ENCODE results near the gene TMEM217. TPM values are rescaled to one million over a fixed set of nuclear protein-coding genes. Genes with fewer than 3 reads are reported as not detected.

Gene TMEM217
- total RNA-seq, 1 experiment from 2014 or later, result 1.4 TPM

DNA sequence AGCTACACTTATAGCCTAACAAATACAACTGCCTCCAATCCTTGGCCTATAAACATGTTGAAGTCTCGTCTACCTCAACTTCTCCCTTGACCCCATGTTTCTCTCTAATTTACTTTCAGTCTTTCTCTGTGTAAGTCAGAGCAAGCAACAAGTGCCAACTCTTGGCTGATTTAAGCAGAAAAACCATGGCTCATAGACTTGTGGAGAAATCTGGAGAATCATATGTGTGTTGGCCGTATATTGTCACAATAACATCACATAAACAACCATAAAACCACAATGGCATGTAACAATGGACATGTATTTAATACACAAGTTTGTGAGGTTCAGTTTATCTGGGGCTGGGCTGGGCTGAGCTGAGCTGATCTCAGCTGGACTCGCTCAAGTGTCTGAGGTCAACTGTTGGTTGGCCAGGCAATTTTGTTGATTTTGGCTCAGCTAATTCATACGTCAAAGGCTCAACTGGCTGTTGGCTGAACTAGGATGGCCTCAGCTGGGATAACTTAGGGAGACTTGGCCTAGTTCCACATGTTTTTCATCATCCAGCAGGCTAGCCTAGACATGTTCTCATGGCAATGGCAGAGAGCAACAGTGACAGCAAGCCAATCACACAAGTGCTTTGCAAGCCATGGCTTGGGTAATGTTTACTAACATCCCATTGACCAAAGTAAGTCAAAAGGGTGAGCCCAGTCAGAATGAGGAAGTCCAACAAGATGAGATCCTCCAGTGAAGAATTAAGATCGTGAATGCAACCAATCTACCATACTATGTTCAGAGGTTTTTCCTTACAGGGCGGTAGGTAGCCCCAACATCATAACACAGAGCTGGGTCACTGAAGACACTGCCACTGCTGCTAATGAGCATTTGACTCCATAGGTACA lies 13.3 kb downstream of the TMEM217 start:
- DNase-seq (ENCODE audit: low spot score), result peak; percentile 63

DNA sequence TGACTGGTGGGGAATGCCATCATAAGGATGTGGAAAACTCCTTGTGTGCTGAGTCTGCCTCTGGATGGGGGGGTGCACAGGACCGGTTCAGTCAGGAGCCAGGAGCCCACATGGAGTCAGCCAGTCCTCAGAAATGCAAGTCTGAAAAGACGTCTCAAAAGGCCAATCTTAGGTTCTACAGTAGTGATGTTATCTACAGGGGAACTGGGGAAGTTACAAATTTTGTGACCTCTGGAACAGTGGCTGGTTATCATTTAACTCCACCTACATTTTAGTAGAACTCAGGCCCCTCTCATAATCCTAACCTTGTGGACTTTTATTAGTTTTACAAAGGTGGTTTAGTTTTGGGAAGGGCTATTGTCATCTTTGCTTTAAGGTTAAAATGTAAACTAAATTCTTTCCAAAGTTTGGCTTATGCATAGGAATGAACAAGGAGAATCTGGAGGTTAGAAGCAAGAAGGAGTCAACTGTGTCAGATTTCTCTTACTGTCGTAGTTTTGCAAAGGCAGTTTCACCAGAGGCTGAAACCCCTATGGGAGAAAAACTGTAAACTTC lies 14.1 kb downstream of the TMEM217 start:
- DNase-seq (ENCODE audit: low spot score), result no peak

DNA sequence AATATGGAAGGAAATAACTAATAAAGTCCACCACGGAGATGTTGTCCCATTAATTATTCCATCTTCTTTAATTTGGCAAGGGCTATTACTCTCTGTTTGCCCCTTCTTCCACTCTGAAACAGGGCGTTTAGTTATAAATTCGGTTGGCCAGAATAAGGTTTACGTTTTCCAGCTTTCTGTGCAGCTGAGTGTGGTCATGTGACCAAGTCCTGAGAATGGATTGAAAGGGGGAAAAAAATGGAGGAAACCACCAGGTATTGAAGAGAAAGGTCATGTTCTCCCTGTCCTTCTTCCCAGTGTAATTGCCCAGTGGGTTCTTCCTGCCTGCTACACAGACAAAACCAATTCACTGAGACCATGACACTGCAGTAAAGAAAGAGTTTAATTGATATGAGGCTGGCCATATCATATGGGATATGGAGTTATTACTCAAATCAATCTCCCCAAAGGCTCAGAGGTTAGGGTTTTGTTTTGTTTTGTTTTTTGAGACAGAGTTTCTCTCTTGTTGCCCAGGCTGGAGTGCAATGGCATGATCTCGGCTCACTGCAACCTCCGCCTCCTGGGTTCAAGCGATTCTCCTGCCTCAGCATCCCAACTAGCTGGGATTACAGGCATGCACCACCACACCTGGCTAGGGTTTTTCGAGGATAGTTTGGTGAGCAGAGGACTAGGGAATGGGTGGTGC lies 14.7 kb downstream of the TMEM217 start:
- peak; percentile 18 for DNase-seq (ENCODE audit: low spot score)

DNA sequence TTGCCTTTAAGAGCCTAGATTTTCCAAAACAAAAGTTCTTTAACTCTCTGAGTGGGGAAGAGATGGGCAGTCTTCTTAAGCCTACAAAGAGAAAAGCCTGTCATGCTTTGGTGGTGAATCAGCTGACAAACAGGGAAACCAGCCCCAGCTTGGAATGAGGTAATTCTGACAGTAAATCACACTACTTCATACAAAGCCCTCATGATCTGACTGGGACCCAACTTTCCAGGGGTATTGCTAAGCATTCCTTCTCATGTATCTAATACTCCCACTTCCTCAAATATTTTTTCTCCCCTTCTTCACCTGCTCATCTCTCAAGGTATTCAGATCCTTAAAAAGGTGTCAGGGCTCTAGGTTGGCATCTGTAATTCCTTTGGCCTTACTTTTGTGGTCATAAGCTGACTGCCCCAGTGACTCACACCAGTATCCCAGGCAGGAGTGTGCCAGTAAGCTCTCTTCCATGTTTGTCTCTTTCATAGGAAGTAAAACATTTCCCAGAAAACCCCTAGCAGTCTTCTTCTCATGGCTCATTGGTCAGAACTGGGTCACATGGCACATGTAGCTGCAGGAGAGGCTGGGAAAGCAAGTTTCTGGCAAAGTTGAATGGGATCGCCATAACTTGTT lies 15.4 kb downstream of the TMEM217 start:
- peak; percentile 70 for DNase-seq (ENCODE audit: low spot score)

DNA sequence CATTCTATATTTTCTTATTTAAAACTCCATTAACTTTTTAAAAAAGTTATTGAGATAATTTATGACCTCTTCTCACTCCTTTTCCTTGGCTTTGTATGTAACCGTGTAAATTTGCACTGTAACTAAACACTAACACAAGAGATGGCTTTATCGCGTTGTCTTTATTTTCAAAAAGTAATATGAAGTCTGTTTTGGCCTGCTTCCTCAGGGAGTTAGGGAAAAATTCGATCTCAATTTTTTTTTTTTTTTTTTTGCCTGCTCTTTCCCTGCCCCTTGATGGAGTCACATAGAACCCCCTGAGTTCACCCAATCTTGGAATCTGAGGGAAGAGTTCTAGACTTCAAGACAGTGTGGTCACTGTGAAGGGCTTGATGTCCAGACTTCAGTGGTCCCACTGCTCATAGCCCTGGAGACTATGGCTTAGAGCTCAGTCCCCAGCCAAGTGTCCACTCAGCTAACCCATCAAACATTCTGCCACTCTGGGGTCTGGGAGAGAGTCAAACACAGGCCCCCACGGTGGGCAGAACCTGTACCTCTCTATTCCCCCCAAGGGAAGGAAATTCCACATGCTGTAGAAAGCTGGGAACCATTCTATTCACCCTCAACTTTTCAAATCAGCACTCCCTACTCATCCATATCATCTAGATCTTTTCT lies 16.0 kb downstream of the TMEM217 start:
- DNase-seq (ENCODE audit: low spot score), result no peak

DNA sequence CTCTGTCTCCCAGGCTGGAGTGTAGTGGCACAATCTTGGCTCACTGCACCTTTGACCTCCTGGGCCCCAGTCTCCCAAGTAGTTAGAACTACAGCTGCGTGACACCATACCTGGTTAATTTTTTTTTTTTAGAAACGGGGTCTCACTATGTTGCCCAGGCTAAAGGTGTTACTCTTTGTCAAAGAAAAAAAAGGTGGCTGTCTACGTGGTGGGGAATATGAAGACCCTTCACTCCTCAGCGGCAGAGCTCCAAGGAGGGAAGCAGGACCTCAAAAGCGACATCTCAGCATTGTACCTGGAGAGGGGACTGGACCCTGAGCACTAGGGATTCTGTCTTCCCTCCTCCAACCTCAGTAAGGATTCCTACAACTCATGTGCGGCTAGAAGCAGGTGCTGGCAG lies 16.8 kb downstream of the TMEM217 start:
- DNase-seq (ENCODE audit: low spot score), result no peak

DNA sequence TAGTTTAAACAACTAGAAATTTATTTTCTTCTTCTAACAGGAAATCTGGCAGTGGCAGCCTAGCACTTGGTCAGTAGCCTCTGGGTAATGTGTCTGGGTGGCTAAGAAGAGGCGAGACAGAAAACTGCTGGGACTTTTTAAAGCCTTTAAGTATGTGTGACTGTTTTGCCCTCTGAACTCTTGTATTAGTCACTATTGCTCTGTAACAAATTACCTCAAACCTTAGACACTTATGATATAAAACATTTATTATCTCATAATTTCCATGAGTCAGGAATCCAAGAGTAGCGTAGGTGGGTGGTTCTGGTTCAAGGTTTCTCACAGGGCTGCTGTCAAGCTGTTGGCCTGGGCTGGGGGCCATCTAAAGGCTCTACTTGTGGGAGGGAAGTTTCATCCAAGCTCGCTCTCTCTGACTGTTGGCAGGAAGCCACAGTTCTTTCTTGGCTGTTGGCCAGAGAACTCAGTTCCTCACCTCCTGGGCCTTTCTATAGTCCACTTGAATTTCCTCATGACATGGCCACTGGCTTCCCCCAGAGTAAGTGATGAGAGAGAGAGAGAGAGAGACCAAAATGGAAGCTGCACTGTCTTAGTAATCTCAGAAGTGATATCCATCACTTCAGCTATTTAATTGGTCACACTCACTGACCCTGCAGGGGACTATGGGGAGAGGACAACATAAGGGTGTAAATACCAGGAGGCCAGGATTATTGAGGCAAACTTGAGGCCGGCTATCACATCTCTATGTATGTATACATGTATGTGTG lies 17.8 kb downstream of the TMEM217 start:
- peak; percentile 86 for DNase-seq (ENCODE audit: low spot score)

DNA sequence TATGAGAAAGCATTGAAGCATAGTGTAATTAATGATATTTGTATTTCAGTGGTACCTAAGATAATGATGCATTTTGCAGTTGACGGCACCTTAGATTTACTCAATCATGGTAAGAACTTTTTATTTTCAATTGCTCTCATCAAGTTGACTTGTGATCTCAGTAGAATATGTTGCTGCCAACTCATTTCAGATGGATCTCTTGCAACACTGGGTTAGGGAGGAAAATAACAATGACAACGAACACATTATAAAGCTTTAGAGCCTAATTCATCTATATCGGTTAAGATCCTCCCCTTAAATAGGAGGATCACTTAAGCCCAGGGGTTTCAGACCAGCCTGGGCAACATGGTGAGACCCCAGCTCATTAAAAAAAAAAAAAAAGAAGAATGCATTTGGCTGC lies 18.4 kb downstream of the TMEM217 start:
- DNase-seq (ENCODE audit: low spot score), result no peak

DNA sequence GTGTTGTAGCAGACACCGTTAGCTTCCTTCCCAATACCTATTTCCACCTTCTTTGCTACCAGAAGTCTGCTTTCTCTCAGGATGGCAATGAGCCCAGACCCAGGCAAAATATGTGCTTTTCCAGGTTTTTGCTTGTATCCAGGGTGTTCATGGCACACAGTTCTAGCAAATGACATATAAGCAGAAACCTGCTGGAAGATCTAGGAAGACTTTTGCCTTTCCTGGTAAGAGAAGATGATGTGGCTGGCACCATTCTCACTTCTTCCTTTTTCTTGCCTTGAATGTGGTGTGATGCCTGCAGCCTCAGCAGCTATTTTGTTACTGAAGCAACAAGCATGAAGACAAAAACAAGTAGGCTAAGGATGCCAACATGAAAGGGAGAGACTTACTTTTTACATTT lies 19.6 kb downstream of the TMEM217 start:
- DNase-seq (ENCODE audit: low spot score), result no peak

DNA sequence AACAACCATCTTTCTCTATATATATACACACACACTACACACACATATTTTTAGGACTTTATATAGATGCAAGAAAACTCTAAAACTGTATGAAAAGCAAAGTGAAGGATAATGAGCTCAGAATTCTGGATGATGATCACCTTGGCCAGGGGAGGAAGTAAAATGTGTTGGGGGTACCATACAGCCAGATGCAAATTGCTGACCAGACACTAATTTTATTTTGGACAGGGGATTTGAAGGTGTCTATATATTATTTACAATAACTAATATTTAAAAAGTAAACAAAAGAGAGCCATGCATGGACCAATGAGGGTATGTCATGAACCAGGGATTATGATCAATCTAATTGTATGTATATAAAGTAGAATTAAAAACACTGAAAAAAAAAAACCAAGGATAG lies 20.2 kb downstream of the TMEM217 start:
- DNase-seq (ENCODE audit: low spot score), result no peak

DNA sequence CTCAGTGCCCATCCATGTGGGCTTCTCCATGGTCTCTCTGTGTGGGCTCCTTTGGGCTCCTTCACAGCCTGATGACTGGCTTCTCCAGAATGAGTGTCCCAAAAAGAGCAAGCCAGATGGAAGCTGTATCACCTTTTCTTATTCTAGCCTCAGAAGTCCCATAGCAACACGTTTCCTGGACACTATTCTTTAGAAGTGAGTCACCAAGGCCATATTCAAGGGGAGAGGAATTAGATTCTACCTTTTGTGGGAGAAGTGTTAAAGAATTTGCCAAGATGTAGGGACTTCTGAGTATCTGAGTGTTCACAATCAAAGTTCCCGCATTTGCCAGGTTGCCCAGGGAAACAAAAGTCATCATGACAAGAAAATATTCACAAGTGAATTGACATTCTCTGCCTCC lies 21.0 kb downstream of the TMEM217 start:
- no peak for DNase-seq (ENCODE audit: low spot score)

DNA sequence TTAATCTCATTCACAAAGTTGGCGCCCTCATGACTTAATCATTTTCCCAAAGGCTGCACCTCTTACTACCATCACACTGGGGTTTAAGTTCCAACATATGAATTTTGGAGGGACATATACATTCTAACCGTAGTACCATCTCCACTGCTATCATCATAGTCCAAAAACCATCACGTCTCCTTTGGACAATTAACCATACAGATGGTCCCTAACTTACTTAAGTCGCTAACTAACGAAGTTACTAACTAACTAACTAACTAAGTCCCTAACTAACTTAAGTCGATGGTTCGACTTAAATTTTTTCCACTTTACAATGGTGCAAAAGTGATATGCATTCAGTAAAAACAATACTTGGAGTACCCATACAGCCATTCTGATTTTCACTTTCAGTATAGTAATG lies 24.4 kb downstream of the TMEM217 start:
- DNase-seq (ENCODE audit: low spot score), result no peak

DNA sequence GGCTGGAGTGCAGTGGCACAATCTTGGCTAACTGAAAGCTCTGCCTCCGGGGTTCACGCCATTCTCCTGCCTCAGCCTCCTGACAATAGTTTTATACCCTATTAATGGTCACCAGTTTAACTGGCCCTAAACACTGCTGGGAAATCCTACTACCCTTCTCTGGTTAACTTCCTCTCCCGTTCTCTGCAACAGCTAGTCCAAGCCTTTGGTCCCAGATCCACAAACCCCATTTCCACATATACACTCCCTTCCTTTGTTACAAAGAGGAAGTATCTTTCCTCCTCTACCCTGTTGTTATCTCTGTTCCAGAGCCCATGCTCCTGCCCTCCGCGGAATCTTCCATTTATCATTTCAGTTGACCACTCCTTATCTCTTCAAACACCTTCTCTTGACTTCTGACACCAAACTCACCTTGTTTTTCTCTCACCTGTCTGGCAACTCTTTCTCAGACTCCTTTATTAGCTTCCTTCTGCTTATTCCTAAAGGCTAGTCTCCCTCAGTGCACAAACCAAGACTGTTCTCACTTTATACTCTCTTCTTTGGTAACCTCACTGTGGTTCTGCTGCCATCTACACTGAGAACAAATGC lies 25.4 kb downstream of the TMEM217 start:
- no peak for DNase-seq (ENCODE audit: low spot score)

DNA sequence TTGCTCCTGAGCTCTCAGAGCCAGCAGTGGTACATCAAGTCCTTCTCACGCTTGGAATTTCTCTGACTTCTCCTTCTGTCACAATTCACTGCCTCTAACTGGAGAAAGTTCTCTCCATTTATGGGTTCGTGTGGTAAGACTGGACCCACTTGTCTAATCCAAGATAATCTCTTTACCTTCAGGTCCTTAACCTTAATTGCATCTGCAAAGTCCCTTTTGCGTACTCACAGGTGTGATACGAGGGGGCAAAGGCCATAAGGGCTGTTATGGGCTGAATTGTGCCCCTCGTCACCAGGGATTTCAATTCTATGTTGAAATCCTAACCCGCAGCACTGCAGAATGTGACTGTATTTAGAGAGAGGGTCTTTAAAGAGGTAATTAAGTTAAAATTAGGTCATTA lies 27.8 kb downstream of the TMEM217 start:
- DNase-seq (ENCODE audit: low spot score), result no peak

DNA sequence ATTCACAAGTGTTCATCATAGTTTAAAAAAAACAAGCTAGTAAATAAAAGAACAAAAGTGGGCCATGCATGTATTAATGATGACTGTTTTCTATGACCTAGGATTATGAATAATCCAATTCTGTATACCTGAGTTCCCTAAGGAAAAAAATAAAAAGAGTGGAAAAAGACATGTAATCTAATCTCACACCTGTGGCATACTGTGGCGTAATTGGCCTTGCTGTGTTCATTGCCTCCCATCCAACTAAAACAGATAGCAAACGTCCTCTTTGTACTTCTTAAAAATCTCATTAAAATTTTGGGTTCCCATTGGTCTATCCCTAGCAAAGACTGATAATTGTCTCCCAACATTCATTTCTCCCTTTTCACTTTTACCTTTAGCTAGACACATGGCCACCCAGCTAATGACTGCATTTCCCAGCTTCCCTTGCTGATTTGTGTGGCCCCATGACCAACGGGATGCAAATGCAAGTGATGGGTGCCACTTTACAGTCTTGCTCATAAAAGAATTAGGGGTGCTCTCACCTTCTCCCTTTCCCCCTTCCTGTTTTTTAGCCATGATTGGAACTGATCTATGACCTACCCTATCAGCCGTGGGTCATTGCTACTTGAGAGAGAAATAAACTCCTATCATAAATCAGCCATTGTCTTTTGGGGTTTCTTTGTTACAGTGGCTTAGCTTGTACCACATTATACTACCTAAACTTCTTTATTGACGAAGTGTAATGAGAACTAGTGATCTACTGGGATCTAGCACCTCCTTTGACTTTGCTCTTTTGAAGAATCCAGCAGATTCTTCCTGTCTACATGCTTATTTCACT lies 32.4 kb downstream of the TMEM217 start:
- no peak for DNase-seq (ENCODE audit: low spot score)

DNA sequence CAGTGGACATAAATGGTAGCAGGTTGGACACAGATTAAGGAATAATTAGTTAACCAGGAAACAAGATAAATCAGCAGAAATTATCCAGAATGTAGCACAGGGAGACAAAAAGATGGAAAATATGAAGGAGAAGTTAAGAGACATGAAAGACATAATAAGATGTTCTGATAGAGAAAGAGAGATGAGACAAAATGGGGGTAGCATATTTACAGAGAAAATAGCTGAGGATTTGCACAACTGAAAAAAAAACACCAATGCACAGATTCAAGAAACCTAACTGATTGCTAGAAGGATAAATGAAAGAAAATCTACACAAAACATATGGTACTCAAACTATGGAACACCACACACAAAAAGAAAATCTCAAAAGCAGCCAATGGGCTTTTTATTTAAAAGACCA lies 35.0 kb downstream of the TMEM217 start:
- no peak for DNase-seq (ENCODE audit: low spot score)

DNA sequence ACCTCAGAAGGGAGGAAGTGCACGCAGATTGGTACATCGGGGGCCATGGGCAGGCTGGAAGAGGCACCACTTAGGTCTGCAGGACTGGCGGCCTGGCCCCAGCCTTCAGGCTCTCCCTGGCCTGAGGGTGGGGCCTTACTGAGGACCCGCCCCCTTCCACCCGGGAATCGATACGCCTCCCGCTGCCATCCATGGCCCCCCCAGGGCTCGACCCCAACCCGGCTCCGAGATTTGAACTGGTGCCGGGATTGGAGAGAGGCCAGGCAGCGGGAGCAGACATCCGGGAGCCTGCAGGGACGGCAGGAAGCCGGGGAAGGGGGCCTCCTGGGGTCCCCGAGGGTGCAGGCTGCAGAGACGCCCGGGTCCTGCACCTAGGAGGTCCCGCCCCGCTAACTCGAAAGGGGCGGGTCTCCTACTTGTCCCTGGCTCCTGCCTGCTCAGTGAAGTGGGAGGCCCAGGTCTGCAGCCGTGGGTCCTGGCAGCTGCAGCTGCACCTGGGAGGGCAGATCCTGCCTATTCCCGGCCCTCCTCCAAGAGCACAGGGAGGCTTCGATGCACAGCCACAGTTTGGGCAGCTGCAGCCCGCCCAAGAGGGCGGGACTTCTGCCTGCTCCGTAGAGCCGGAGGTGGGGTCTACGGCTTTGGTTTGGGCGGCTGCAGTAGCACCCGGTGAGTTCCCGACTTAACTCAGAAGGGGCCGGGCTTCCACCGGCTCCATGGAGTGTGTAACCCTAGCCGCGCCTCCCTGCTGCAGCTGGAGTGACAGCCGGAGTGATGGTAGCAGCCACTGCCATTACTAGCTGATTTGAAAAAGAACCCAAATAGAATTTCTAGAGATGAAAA lies 35.6 kb downstream of the TMEM217 start:
- peak; percentile 86 for DNase-seq (ENCODE audit: low spot score)

DNA sequence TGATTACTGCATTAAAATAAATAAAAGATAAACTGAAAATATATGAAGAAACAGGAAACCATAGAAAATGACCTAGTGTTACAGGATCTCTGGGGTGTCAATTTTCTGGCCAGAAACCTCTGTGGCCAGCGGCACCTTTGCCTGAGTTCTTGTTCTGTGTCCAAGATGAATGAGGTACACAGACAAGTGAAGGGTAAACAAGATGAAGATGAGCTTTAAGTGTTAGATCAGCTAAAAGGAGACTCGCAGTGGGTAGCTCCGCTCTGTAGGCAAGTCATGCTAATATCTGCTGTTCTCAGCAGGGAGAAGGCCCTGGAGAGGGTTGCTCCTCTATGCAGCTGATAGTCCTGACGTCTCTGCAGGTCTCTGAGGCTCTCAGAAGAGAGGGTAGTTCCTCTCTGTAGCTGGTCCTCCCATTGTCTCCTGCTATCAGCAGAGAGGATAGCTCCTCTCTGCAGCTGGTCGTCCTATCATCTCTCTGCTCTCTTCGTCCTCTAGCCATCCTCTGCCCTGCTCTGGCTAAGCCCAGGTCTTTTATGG lies 36.3 kb downstream of the TMEM217 start:
- no peak for DNase-seq (ENCODE audit: low spot score)

DNA sequence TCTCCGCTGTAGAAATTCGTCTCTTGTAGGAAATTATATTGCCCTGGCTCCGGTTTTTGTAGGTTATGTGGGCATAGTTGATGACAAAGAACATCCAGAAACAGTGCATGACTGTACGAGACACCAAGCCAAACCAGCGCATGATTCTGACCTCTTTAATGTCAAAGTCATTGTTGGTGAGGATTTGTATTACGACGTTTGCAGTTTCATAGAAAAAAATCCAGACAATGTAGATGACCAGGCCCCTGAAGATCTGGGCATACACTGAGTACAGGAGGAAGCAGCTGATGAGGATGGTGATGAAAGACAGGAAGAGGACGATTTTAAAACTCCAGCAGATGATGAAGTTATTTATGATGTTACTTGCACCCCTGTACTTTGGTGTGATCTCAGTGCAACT lies 39.4 kb downstream of the TMEM217 start:
- DNase-seq (ENCODE audit: low spot score), result no peak
